Breast epithelium (tissue), 4 donors: ENCODE measurements around the gene CDY1B. TPM values are rescaled to one million over a fixed set of nuclear protein-coding genes. Genes with fewer than 3 reads are reported as not detected.
"Not testable (repeated sequence)": the region's sequence is repeated elsewhere in the genome, so short reads cannot be mapped to it uniquely, and the experiment has no call there.

ENCODE experiments used
- DNase-seq, 2 donors: peaks; one replicate each; pipeline ENCODE4 v3.0.0-alpha.2; 2019; ENCODE audit warnings: low spot score in 2 of 2
- H3K27ac ChIP-seq, 2 donors: fragments of 200-600 bp; sonication (generic) in 1 of 2; one replicate each; pipeline ENCODE4 v1.5.1; 2016 to 2019; ENCODE audit warnings: mild to moderate bottlenecking in 1 of 2
- H3K27me3 ChIP-seq, 2 donors: fragments of 200-600 bp; sonication (generic) in 1 of 2; one replicate each; pipeline versions ENCODE4 v1.5.1 to v1.6.0; 2017 to 2019; ENCODE audit warnings: control low read depth in 1 of 2, mild to moderate bottlenecking in 1 of 2
- H3K36me3 ChIP-seq: fragments of 200-600 bp; one replicate; pipeline ENCODE4 v1.5.1; 2019
- H3K4me1 ChIP-seq, 2 donors: fragments of 200-600 bp; sonication (generic); one replicate each; pipeline ENCODE4 v1.5.1; 2016 to 2019; ENCODE audit warnings: control low read depth in 1 of 2
- H3K4me3 ChIP-seq, 3 donors: fragments of 200-600 bp; sonication (generic); 1 replicate in 2 of 3; 2 replicates in 1 of 3; pipeline ENCODE4 v1.5.1; 2016 to 2019; ENCODE audit warnings: mild to moderate bottlenecking in 3 of 3, moderate library complexity in 2 of 3
- H3K9me3 ChIP-seq, 2 donors: fragments of 200-600 bp; sonication (generic) in 1 of 2; one replicate each; pipeline ENCODE4 v1.5.1; 2016 to 2019; ENCODE audit warnings: control low read depth in 1 of 2
- intact Hi-C: fragments of 100-400 bp; cut with DNase I; formaldehyde crosslinking; loops from one replicate; pipeline ENCODE4 v1.15.1; 2023; ENCODE audit warnings: low total_unique reads
- total RNA-seq, 3 donors: library from RNA; depleted of rRNA; stranded (reverse); fragments of >200 nt; gene quantifications; one replicate each; pipeline ENCODE4 v1.1.0, GENCODE V29; 2016

CDY1B gene
- total RNA-seq, result not detected

GRCh38 chrY:24047919-24048318 lies at the start of gene CDY1B:
Gene CDY1B, minus strand, starts transcription at chrY:24048019. Its CDS starts 331 bp downstream, at chrY:24047688.
- intact Hi-C loops, result not testable (repeated sequence)

GRCh38 chrY:24049525-24049924 lies 1.7 kb upstream of the CDY1B start:
- H3K36me3 ChIP-seq, H3K27ac ChIP-seq, DNase-seq, H3K4me3 ChIP-seq, H3K9me3 ChIP-seq, H3K27me3 ChIP-seq, intact Hi-C loops, H3K4me1 ChIP-seq: not testable (repeated sequence)

More at GRCh38 chrY:24047919-24048318, at the start of gene CDY1B:
- DNase-seq, H3K4me3 ChIP-seq, H3K27me3 ChIP-seq, H3K27ac ChIP-seq, H3K9me3 ChIP-seq, H3K4me1 ChIP-seq, H3K36me3 ChIP-seq: not testable (repeated sequence)

- DNase-seq, H3K27ac ChIP-seq, H3K36me3 ChIP-seq, H3K9me3 ChIP-seq, H3K27me3 ChIP-seq, H3K4me1 ChIP-seq, intact Hi-C loops, H3K4me3 ChIP-seq: not testable (repeated sequence)
Observed at GRCh38 chrY:24043209-24043608, 4.6 kb downstream of the CDY1B start.

- DNase-seq, intact Hi-C loops, H3K4me3 ChIP-seq, H3K9me3 ChIP-seq, H3K4me1 ChIP-seq, H3K27ac ChIP-seq, H3K36me3 ChIP-seq, H3K27me3 ChIP-seq: not testable (repeated sequence)
Observed at GRCh38 chrY:24039008-24039718, 8.7 kb downstream of the CDY1B start.

GRCh38 chrY:24026212-24027103 lies 21.4 kb downstream of the CDY1B start:
- H3K36me3 ChIP-seq, H3K9me3 ChIP-seq, H3K4me1 ChIP-seq, DNase-seq, H3K27ac ChIP-seq, H3K27me3 ChIP-seq, H3K4me3 ChIP-seq, intact Hi-C loops: not testable (repeated sequence)
